ENCODE results near the gene PHLDA2.
A peak's percentile ranks its signal among the peaks of the same experiment; 100 is the strongest.

PHLDA2 gene

GRCh38 chr11:2932850-2933251 lies 3.6 kb upstream of the PHLDA2 start:
- H3K27ac ChIP-seq (ENCODE audit: low read length): peak overlapping the region; percentile 81; the same call in 1 of the 2 replicates
- H4K20me1 ChIP-seq (ENCODE audit: insufficient read depth, low read length): no peaks in the 10 kb centered on the region
- H3K4me3 ChIP-seq (ENCODE audit: low read length): no peak overlapping the region
- no peak overlapping the region for H2AFZ ChIP-seq (ENCODE audit: low read length)
- peaks cover 22% of the 10 kb centered on the region for H3K27me3 ChIP-seq (replicated peaks; ENCODE audit: insufficient read depth, low read length)
- H3K9me3 ChIP-seq (replicated peaks; ENCODE audit: insufficient read depth, low read length): no peaks in the 10 kb centered on the region
- H3F3A ChIP-seq (ENCODE audit: insufficient read depth, low read length): peaks cover 21% of the 10 kb centered on the region
- peaks cover 19% of the 10 kb centered on the region for H3K4me1 ChIP-seq (ENCODE audit: low read length)
- H3K9me2 ChIP-seq (replicated peaks; ENCODE audit: insufficient read depth, low read length): no peaks in the 10 kb centered on the region
- DNase-seq: no peak
- peak overlapping the region; percentile 28; the same call in 1 of the 2 replicates for H3K9ac ChIP-seq (ENCODE audit: low read length)
- H3K79me2 ChIP-seq (ENCODE audit: low read length): no peaks in the 10 kb centered on the region
- TF ChIP-seq CTCF (IDR thresholded peaks at IDR 0.05; ENCODE audit: low read length) (no peak), EZH2 (optimal IDR thresholded peaks at IDR 0.05; ENCODE audit: low read depth, low read length) (no peak), EZH2phosphoT487 (IDR thresholded peaks at IDR 0.05; ENCODE audit: low read length) (no peak)
- H3K36me3 ChIP-seq (replicated peaks; ENCODE audit: insufficient read depth, low read length): no peaks in the 10 kb centered on the region
- H3K4me2 ChIP-seq (ENCODE audit: low read depth, low read length): peak overlapping the region; percentile 31

- TF ChIP-seq EZH2phosphoT487 (IDR thresholded peaks at IDR 0.05; ENCODE audit: low read length): no peak
- no peak for TF ChIP-seq CTCF (IDR thresholded peaks at IDR 0.05; ENCODE audit: low read length)
- no peak for TF ChIP-seq EZH2 (optimal IDR thresholded peaks at IDR 0.05; ENCODE audit: low read depth, low read length)
- H3K36me3 ChIP-seq (replicated peaks; ENCODE audit: insufficient read depth, low read length): no peaks in the 10 kb centered on the region
- H3K9ac ChIP-seq (ENCODE audit: low read length): no peak overlapping the region
- H3F3A ChIP-seq (ENCODE audit: insufficient read depth, low read length): peaks cover 21% of the 10 kb centered on the region
- no peak for DNase-seq
- H3K9me2 ChIP-seq (replicated peaks; ENCODE audit: insufficient read depth, low read length): no peaks in the 10 kb centered on the region
- peaks cover 30% of the 10 kb centered on the region for H3K27me3 ChIP-seq (replicated peaks; ENCODE audit: insufficient read depth, low read length)
- H3K27ac ChIP-seq (ENCODE audit: low read length): no peak overlapping the region
- no peak overlapping the region for H3K4me2 ChIP-seq (ENCODE audit: low read depth, low read length)
- H4K20me1 ChIP-seq (ENCODE audit: insufficient read depth, low read length): no peaks in the 10 kb centered on the region
- H3K4me3 ChIP-seq (ENCODE audit: low read length): no peak overlapping the region
- peaks cover 19% of the 10 kb centered on the region for H3K4me1 ChIP-seq (ENCODE audit: low read length)
- no peaks in the 10 kb centered on the region for H3K79me2 ChIP-seq (ENCODE audit: low read length)
- no peak overlapping the region for H2AFZ ChIP-seq (ENCODE audit: low read length)
- no peaks in the 10 kb centered on the region for H3K9me3 ChIP-seq (replicated peaks; ENCODE audit: insufficient read depth, low read length)
Observed at GRCh38 chr11:2931771-2932738, 2.8 kb upstream of the PHLDA2 start.

- no peak for DNase-seq
- no peak overlapping the region for H3K4me3 ChIP-seq (ENCODE audit: low read length)
- no peaks in the 10 kb centered on the region for H3K9me2 ChIP-seq (replicated peaks; ENCODE audit: insufficient read depth, low read length)
- no peak overlapping the region for H3K27ac ChIP-seq (ENCODE audit: low read length)
- no peak overlapping the region for H3K4me2 ChIP-seq (ENCODE audit: low read depth, low read length)
- H2AFZ ChIP-seq (ENCODE audit: low read length): no peak overlapping the region
- no peaks in the 10 kb centered on the region for H3K36me3 ChIP-seq (replicated peaks; ENCODE audit: insufficient read depth, low read length)
- no peak overlapping the region for H3K9ac ChIP-seq (ENCODE audit: low read length)
- H4K20me1 ChIP-seq (ENCODE audit: insufficient read depth, low read length): no peaks in the 10 kb centered on the region
- no peaks in the 10 kb centered on the region for H3K79me2 ChIP-seq (ENCODE audit: low read length)
- TF ChIP-seq EZH2phosphoT487 (IDR thresholded peaks at IDR 0.05; ENCODE audit: low read length) (no peak), CTCF (IDR thresholded peaks at IDR 0.05; ENCODE audit: low read length) (no peak), EZH2 (optimal IDR thresholded peaks at IDR 0.05; ENCODE audit: low read depth, low read length) (no peak)
- H3K27me3 ChIP-seq (replicated peaks; ENCODE audit: insufficient read depth, low read length): peaks cover 37% of the 10 kb centered on the region
- no peaks in the 10 kb centered on the region for H3K9me3 ChIP-seq (replicated peaks; ENCODE audit: insufficient read depth, low read length)
- H3K4me1 ChIP-seq (ENCODE audit: low read length): peaks cover 19% of the 10 kb centered on the region
- H3F3A ChIP-seq (ENCODE audit: insufficient read depth, low read length): peaks cover 21% of the 10 kb centered on the region
Observed at GRCh38 chr11:2931420-2931746, 2.2 kb upstream of the PHLDA2 start.

Data from MM.1S (cell line).